ENCODE data around the gene DNAJC16. TPM values are rescaled to one million over a fixed set of nuclear protein-coding genes. Genes with fewer than 3 reads are reported as not detected.
A peak's percentile ranks its signal among the peaks of the same experiment; 100 is the strongest.

DNAJC16 gene
- total RNA-seq, 1 donor from 2014 or later: 23.5 TPM

- Histone ChIP-seq H3K27me3 (no peaks in the 10 kb centered on the region), H3K9me3 (no peaks in the 10 kb centered on the region), H3K27ac (no peak overlapping the region), H3K4me3 (no peak overlapping the region), H3K36me3 (peaks cover 97% of the 10 kb centered on the region), H3K4me1 (no peaks in the 10 kb centered on the region)
- DNase-seq (peak; percentile 26), ATAC-seq (no peak)
- intact Hi-C loops (cut with DNase I): no loop called here
- no peak for TF ChIP-seq CTCF (IDR thresholded peaks at IDR 0.05)
Observed at GRCh38 chr1:15542388-15543250, 16.0 kb downstream of the DNAJC16 start.

GRCh38 chr1:15543251-15543588 lies 16.6 kb downstream of the DNAJC16 start:
- DNase-seq: peak; percentile 30
- H3K27ac ChIP-seq: no peak overlapping the region
- H3K36me3 ChIP-seq: peaks cover 97% of the 10 kb centered on the region
- no peaks in the 10 kb centered on the region for H3K4me1 ChIP-seq
- no peak overlapping the region for H3K4me3 ChIP-seq
- H3K27me3 ChIP-seq: no peaks in the 10 kb centered on the region
- H3K9me3 ChIP-seq: no peaks in the 10 kb centered on the region
- intact Hi-C loops (cut with DNase I): no loop called here
- ATAC-seq: no peak
- TF ChIP-seq CTCF (IDR thresholded peaks at IDR 0.05): no peak

- DNase-seq: no peak
- ATAC-seq: no peak
- Histone ChIP-seq H3K9me3 (no peaks in the 10 kb centered on the region), H3K27me3 (no peaks in the 10 kb centered on the region), H3K4me3 (no peak overlapping the region), H3K4me1 (no peaks in the 10 kb centered on the region), H3K27ac (no peak overlapping the region), H3K36me3 (peaks cover 95% of the 10 kb centered on the region)
- intact Hi-C loops (cut with DNase I): no loop called here
- no peak for TF ChIP-seq CTCF (IDR thresholded peaks at IDR 0.05)
Observed at GRCh38 chr1:15543589-15544568, 17.2 kb downstream of the DNAJC16 start.

- ATAC-seq: no peak
- peaks cover 84% of the 10 kb centered on the region for H3K36me3 ChIP-seq
- no peak for DNase-seq
- TF ChIP-seq CTCF (IDR thresholded peaks at IDR 0.05): no peak
- H3K4me1 ChIP-seq: no peaks in the 10 kb centered on the region
- intact Hi-C loops (cut with DNase I): no loop called here
- no peaks in the 10 kb centered on the region for H3K9me3 ChIP-seq
- H3K27me3 ChIP-seq: no peaks in the 10 kb centered on the region
- H3K27ac ChIP-seq: no peak overlapping the region
- H3K4me3 ChIP-seq: no peak overlapping the region
Observed at GRCh38 chr1:15546641-15547040, 20.0 kb downstream of the DNAJC16 start.

GRCh38 chr1:15550573-15550972 lies 23.9 kb downstream of the DNAJC16 start:
- no peak for TF ChIP-seq CTCF (IDR thresholded peaks at IDR 0.05)
- Histone ChIP-seq H3K9me3 (no peaks in the 10 kb centered on the region), H3K4me1 (no peaks in the 10 kb centered on the region), H3K27me3 (no peaks in the 10 kb centered on the region), H3K36me3 (peaks cover 52% of the 10 kb centered on the region), H3K27ac (no peak overlapping the region), H3K4me3 (no peak overlapping the region)
- ATAC-seq (no peak), DNase-seq (no peak)
- intact Hi-C loops (cut with DNase I): no loop called here
